Natural killer cell (primary cell): ENCODE results near the gene TAF4. TPM values are rescaled to one million over a fixed set of nuclear protein-coding genes. Genes with fewer than 3 reads are reported as not detected.
"Not testable (repeated sequence)": the region's sequence is repeated elsewhere in the genome, so short reads cannot be mapped to it uniquely, and the experiment has no call there.

Experiments used
- ATAC-seq, 3 donors: fragments of 150-1000 bp in 2 of 3; fragments of 200-7000 bp in 1 of 3; cut with Tn5 transposase; 1 replicate in 1 of 3; 2 replicates in 2 of 3; pipeline ENCODE4 v1.10.0; 2021; ENCODE audit warnings: mild to moderate bottlenecking in 2 of 3, moderate library complexity in 2 of 3
- DNase-seq, 2 donors: peaks; one replicate each; pipeline versions ENCODE4 v3.0.0 to v3.0.0-alpha.2; 2013 to 2021; ENCODE audit warnings: mixed read lengths in 1 of 2
- H3K27ac ChIP-seq: one replicate; pipeline ENCODE4 v1.5.1; 2013; ENCODE audit warnings: mild to moderate bottlenecking, low read length
- H3K27me3 ChIP-seq: one replicate; pipeline ENCODE4 v1.6.1; 2013; ENCODE audit warnings: low read length; ENCODE audit not compliant: control insufficient read depth, insufficient read depth
- H3K36me3 ChIP-seq: one replicate; pipeline ENCODE4 v1.6.1; 2013; ENCODE audit warnings: low read length; ENCODE audit not compliant: control insufficient read depth, insufficient read depth
- H3K4me1 ChIP-seq: one replicate; pipeline ENCODE4 v1.6.1; 2013; ENCODE audit warnings: low read length; ENCODE audit not compliant: control insufficient read depth, insufficient read depth
- H3K4me3 ChIP-seq: one replicate; pipeline ENCODE4 v1.5.1; 2013; ENCODE audit warnings: low read length
- H3K9me3 ChIP-seq: one replicate; pipeline ENCODE4 v1.6.1; 2013; ENCODE audit warnings: low read length; ENCODE audit not compliant: control insufficient read depth, insufficient read depth
- H3K27ac Mint-ChIP-seq, 2 donors: one replicate each; pipeline ENCODE4 v1.8.0; 2022; ENCODE audit warnings: mild to moderate bottlenecking in 2 of 2, mixed read lengths in 2 of 2, moderate library complexity in 1 of 2
- H3K27me3 Mint-ChIP-seq, 2 donors: one replicate each; pipeline ENCODE4 v1.8.0; 2022; ENCODE audit warnings: low read depth in 2 of 2, mixed read lengths in 2 of 2
- H3K36me3 Mint-ChIP-seq: one replicate; pipeline ENCODE4 v1.8.0; 2022; ENCODE audit warnings: mixed read lengths
- H3K4me1 Mint-ChIP-seq, 2 donors: one replicate each; pipeline ENCODE4 v1.8.0; 2022; ENCODE audit warnings: mixed read lengths in 2 of 2
- H3K4me3 Mint-ChIP-seq: one replicate; pipeline ENCODE4 v1.8.0; 2022; ENCODE audit warnings: mild to moderate bottlenecking, moderate library complexity, mixed read lengths
- H3K9me3 Mint-ChIP-seq, 2 donors: one replicate each; pipeline ENCODE4 v1.8.0; 2022; ENCODE audit warnings: mixed read lengths in 2 of 2
- WGBS: methylation state at CpG from one replicate; pipeline ENCODE4 v1.1.7; 2013; ENCODE audit warnings: missing lambda C conversion rate; ENCODE audit not compliant: insufficient coverage; 5-methylcytosine and 5-hydroxymethylcytosine counted together
- intact Hi-C: fragments of 100-400 bp; cut with micrococcal nuclease; formaldehyde crosslinking; loops from one replicate; pipeline ENCODE4 v1.14.2; 2022
- total RNA-seq, 4 donors: library from RNA; stranded (reverse); fragments of 120-200 nt in 1 of 4; gene quantifications; one replicate each; pipeline versions ENCODE4 v1.2.3 to v1.2.4, GENCODE V29; 2013 to 2022
- TF ChIP-seq, protein P1 (sequence below): fragments of 200-600 bp; IDR thresholded peaks from one replicate; pipeline ENCODE4 v1.8.0; 2022; ENCODE audit warnings: antibody characterized with exemption

TAF4 gene
- total RNA-seq, 3 donors from 2014 or later (not counting 1 experiment from before 2014, with no cell fraction given), result 30.0 to 35.1 (median 30.3) TPM

DNA sequence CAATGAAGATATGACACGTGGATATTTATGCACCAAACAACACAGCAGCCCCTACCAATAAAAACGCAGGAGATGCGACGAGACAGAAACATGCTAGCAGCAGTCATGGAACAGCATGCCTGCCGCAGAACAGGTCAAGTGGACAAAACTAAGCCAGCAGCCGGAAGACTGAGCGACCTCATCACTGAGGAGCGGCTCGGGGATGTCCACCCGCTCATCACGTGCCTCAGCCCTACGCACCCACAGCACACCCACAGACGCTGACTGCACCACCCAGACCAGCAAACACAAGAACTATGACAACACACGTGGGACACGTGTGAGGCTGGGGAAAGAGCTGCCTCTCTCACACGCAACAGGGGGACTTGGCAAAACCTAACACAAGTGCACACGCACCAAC, 81.7 kb downstream of the TAF4 start:
- H3K9me3 ChIP-seq, result peaks cover 30% of the 10 kb centered on the region
- intact Hi-C loops, result no loop called here
- TF ChIP-seq, protein P1, sequence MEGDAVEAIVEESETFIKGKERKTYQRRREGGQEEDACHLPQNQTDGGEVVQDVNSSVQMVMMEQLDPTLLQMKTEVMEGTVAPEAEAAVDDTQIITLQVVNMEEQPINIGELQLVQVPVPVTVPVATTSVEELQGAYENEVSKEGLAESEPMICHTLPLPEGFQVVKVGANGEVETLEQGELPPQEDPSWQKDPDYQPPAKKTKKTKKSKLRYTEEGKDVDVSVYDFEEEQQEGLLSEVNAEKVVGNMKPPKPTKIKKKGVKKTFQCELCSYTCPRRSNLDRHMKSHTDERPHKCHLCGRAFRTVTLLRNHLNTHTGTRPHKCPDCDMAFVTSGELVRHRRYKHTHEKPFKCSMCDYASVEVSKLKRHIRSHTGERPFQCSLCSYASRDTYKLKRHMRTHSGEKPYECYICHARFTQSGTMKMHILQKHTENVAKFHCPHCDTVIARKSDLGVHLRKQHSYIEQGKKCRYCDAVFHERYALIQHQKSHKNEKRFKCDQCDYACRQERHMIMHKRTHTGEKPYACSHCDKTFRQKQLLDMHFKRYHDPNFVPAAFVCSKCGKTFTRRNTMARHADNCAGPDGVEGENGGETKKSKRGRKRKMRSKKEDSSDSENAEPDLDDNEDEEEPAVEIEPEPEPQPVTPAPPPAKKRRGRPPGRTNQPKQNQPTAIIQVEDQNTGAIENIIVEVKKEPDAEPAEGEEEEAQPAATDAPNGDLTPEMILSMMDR, result no peak
- DNase-seq, result no peak
- no peak overlapping the region for H3K27ac Mint-ChIP-seq
- H3K27me3 ChIP-seq, result no peaks in the 10 kb centered on the region
- H3K36me3 Mint-ChIP-seq, result peaks cover 15% of the 10 kb centered on the region
- H3K4me3 Mint-ChIP-seq, result no peak overlapping the region
- ATAC-seq, result no peak
- peaks cover 46 to 63% of the 10 kb centered on the region in 2 donors for H3K4me1 Mint-ChIP-seq
- 93% methylated on average over 17 of the region's 17 CpGs for WGBS
- no peak overlapping the region for H3K27ac ChIP-seq
- peaks cover 46% of the 10 kb centered on the region for H3K4me1 ChIP-seq
- no peaks in the 10 kb centered on the region for H3K27me3 Mint-ChIP-seq
- H3K36me3 ChIP-seq, result peaks cover 7% of the 10 kb centered on the region
- no peak overlapping the region for H3K4me3 ChIP-seq
- peaks cover 7 to 10% of the 10 kb centered on the region in 2 donors for H3K9me3 Mint-ChIP-seq

DNA sequence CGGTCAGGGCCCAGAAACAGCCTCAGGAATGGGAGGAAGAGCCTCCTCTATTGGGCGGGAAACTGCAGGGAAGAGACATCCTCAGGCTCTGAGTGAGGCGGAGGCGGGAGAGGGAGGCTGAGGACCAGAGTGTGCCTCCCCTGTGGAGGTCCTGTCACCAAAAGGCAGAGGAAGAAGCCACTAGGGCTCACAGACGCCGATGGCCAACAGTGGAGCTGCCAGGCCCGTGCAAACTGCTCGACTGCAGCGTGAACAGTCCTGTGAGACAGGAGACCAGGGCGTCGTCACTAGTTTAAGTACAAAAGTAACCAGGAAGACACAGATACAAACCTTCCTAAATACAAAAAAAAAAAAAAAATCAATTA, 82.7 kb downstream of the TAF4 start:
- DNase-seq (no peak), ATAC-seq (peak in 1 of 3 donors; percentile 18)
- peaks cover 42% of the 10 kb centered on the region for H3K4me1 ChIP-seq
- H3K27ac Mint-ChIP-seq, result peak overlapping the region in 1 of 2 donors; percentile 21
- H3K36me3 ChIP-seq, result peaks cover 6% of the 10 kb centered on the region
- TF ChIP-seq, protein P1, result no peak
- peaks cover 30% of the 10 kb centered on the region for H3K9me3 ChIP-seq
- H3K36me3 Mint-ChIP-seq, result peaks cover 15% of the 10 kb centered on the region
- H3K4me3 Mint-ChIP-seq, result no peak overlapping the region
- peaks cover 7 to 10% of the 10 kb centered on the region in 2 donors for H3K9me3 Mint-ChIP-seq
- H3K4me3 ChIP-seq, result no peak overlapping the region
- H3K27ac ChIP-seq, result no peak overlapping the region
- peaks cover 39 to 60% of the 10 kb centered on the region in 2 donors for H3K4me1 Mint-ChIP-seq
- no peaks in the 10 kb centered on the region for H3K27me3 Mint-ChIP-seq
- no peaks in the 10 kb centered on the region for H3K27me3 ChIP-seq
- intact Hi-C loops, result no loop called here
- 98% methylated on average over 11 of the region's 11 CpGs for whole genome bisulfite sequencing

DNA sequence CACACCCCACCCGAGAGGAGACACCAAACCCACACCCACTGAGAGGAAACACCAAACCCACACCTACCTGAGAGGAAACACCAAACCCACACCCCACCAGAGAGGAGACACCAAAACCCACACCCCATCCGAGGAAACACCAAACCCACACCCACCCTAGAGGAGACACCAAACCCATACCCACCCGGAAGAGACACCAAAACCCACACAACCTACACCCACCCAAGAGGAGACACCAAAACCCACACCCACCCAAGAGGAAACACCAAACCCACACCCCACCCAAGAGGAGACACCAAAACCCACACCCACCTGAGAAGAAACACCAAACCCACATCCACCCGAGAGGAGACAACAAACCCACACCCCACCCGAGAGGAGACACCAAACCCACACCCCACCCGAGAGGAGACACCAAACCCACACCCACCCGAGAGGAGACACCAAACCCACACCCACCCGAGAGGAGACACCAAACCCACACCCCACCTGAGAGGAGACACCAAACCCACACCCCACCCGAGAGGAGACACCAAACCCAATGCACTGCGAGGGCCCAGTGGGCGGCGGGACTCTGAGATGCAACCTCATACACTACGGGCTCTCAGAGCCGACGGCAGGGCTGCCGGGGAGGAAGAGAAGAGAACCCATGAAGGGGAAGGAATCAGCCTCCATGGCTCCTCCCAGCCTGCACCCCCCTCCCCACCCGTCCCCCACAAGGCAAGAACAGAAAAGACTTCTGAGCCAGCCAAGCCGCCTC, 83.3 kb downstream of the TAF4 start:
- Mint-ChIP-seq H3K4me3 (peak overlapping the region; percentile 7), H3K36me3 (peaks cover 15% of the 10 kb centered on the region), H3K9me3 (peaks cover 7 to 10% of the 10 kb centered on the region in 2 donors), H3K27ac (peak overlapping the region; percentile 77 to 79), H3K27me3 (no peaks in the 10 kb centered on the region), H3K4me1 (peaks cover 39 to 55% of the 10 kb centered on the region in 2 donors)
- DNase-seq, result peak in 1 of 2 donors; percentile 51
- Histone ChIP-seq H3K27me3 (no peaks in the 10 kb centered on the region), H3K4me1 (peaks cover 42% of the 10 kb centered on the region), H3K36me3 (peaks cover 6% of the 10 kb centered on the region), H3K4me3 (no peak overlapping the region), H3K9me3 (peaks cover 30% of the 10 kb centered on the region), H3K27ac (peak overlapping the region; percentile 45)
- 60% methylated on average over 18 of the region's 18 CpGs for WGBS
- TF ChIP-seq, protein P1, result no peak
- intact Hi-C loops, result no loop called here
- ATAC-seq, result peak in 2 of 3 donors; percentile 47

DNA sequence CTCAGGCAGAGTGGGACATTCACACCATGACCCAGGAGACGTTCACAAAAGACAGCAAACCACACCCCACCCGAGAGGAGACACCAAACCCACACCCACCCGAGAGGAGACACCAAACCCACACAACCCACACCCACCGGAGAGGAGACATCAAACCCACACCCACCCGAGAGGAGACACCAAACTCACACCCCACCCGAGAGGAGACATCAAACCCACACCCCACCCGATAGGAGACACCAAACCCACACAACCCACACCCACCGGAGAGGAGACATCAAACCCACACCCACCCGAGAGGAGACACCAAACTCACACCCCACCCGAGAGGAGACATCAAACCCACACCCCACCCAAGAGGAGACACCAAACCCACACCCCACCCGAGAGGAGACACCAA, 84.0 kb downstream of the TAF4 start:
- ATAC-seq, result peak in 2 of 3 donors; percentile 23 to 54
- Mint-ChIP-seq H3K27ac (peak overlapping the region; percentile 77 to 79), H3K4me1 (peaks cover 34 to 49% of the 10 kb centered on the region in 2 donors), H3K4me3 (peak overlapping the region; percentile 55), H3K36me3 (peaks cover 15% of the 10 kb centered on the region)
- H3K9me3 Mint-ChIP-seq, H3K27me3 ChIP-seq, H3K36me3 ChIP-seq, intact Hi-C loops, H3K4me3 ChIP-seq, H3K27me3 Mint-ChIP-seq: not testable (repeated sequence)
- peak overlapping the region; percentile 46 for H3K27ac ChIP-seq
- DNase-seq, result peak in 1 of 2 donors; percentile 21
- H3K4me1 ChIP-seq, result peaks cover 42% of the 10 kb centered on the region
- peaks cover 30% of the 10 kb centered on the region for H3K9me3 ChIP-seq
- WGBS, result 20% methylated on average over 9 of the region's 11 CpGs
